ENCODE data around the gene ZNF609.
"Not testable (repeated sequence)": the region's sequence is repeated elsewhere in the genome, so short reads cannot be mapped to it uniquely, and the experiment has no call there.

Gene ZNF609

GRCh38 chr15:64586984-64587383 is 126.6 kb downstream of the ZNF609 start:
- no peak for DNase-seq

DNA sequence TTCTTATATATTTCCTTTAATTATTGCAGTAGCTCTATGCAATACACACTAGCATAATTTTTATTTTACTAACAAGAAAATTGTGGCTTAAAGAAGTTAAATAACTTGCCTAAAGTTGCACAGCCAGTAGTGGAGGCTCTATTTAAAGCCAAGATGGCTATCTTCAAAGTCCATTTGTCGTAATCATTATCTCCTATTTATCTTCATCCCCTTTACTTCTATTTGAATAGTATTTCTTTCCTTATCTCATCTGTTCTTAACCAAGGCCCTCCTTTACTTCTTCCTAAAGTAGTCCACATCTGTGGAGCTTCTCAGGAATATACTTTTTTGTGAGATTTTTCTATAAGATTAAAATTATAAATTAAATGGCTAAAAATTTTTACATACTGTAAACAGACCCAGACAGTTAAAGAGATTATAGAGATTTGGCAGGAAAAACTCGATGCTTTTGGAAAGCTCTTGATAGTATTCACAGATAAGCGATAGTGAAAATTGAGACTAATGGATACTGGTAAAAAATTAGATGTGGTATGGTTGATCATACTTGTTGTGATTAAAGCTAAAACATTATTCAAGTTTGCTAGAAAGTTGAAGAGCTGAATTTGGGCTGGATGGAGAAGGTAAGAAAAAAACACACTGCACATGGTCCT is 129.2 kb downstream of the ZNF609 start:
- DNase-seq, result no peak

DNA sequence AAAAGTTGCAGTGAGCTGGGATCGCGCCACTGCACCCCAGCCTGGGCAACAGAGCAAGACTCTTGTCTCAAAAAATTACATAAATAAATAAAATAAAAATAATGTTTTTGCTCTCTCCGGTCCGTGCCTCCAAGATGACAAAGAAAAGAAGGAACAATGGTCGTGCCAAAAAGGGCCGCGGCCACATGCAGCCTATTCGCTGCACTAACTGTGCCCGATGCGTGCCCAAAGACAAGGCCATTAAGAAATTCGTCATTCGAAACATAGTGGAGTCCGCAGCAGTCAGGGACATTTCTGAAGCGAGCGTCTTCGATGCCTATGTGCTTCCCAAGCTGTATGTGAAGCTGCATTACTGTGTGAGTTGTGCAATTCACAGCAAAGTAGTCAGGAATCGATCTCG is 132.5 kb downstream of the ZNF609 start:
- DNase-seq, result not testable (repeated sequence)

DNA sequence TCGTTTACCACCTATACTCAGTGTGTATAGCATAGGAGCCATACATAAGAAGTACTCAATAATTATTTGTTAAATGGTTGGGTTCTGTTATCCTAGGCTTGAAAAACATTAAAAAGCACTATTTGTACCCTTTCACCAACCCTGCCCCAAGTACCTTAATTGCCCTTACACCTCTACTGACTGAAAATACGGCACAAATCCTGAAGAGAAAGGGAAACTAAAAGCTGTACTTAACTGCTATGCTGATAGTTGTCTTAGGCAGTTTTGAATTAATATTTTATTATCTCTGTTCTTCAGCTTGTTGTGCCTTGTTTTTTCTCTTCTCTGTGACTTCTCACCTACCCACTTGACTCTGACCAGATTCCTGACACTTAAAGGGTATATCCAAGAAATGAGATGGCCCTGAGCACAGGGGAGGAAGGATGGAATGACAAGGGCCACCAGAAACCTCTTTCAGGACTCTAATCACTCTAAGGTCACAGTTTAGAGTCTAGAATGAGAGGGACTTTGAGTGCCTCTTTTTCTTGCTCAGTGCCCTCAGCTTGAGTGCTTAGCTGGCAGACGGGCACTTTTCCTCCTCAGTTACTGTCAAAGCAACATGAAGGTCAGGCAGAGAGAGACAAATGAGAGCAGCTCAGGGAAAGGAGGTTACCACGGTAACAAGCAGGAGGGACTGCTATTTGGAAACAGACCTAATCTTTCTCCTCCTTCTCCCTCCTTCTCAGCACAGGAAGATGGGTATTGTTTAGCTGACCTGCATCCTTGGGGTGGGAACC is 136.5 kb downstream of the ZNF609 start:
- DNase-seq, result no peak

GRCh38 chr15:64597477-64597822 is 137.1 kb downstream of the ZNF609 start:
- DNase-seq, result no peak

GRCh38 chr15:64599226-64599625 is 138.8 kb downstream of the ZNF609 start:
- DNase-seq, result no peak

DNA sequence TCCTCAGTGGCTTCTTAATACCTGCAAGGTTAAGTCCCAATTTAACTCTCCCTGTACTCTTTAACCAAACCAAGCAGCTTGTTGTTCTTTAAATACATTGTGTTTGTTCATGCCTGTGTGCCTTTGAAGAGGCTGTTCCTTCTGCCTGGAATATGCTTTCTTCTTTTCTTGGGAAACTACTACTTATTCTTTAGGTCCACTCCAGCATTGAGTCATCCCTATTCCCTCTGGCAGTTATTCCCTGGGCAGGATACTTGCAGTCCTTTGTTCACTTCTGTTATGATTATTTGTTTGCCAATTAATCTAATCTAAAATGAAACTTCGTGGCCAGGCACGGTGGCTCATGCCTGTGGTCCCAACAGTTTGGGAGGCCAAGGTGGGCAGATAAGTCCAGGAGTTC is 139.3 kb downstream of the ZNF609 start:
- DNase-seq, result no peak

DNA sequence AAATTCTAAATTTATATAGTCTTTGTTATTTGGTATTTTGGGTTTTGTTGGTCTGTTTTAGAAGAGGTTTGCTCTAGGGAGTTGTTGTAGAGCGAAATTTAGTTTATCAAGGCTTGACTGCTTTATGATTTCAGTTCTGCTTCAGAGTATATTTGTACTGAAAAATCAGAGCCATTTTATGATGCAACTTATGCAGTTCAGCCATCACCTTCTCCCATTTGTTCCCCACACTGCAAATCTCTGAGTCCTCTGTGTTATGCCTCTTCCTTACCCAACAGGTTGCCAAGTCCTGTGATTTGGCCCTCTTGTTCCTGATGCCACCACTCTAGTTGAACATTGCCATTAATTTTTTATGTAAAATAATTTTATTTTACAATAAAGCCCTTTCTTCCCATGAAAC is 140.4 kb downstream of the ZNF609 start:
- DNase-seq, result no peak

- no peak for DNase-seq
Observed at GRCh38 chr15:64604319-64604718, 143.9 kb downstream of the ZNF609 start.

- not testable (repeated sequence) for DNase-seq
Observed at GRCh38 chr15:64607416-64607815, 147.0 kb downstream of the ZNF609 start.

- no peak for DNase-seq
Observed at GRCh38 chr15:64610257-64610919, 150.0 kb downstream of the ZNF609 start.

DNA sequence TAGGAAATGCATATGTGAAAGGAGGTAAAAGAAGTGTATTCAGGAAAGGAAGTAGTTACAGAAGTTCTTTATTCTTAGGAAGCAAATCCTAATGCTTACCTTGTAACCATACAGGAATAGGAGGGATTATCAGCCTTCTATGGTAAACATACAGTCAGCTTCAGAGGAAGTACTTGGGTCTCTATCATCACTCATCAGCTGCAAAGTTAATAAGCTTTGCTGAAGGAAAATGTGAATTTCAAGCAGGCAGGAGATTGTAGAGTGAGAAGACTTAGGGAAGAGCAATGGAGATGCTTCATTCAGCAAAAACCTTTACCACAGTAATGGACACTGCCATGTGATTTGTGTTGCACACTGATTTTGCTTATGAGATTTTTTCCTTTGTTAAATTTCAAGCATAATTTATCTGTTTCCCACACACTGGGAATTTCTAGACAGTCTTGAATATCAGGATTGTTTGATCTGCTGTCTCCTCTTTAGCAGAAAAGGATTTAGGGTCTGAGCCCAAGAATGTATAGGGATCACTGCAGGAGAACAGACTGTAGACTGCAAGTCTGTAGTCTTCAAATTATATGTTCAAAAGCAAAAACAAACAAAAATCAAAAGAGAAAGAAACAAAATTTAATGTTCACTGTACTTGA is 150.8 kb downstream of the ZNF609 start:
- DNase-seq, result no peak

DNA sequence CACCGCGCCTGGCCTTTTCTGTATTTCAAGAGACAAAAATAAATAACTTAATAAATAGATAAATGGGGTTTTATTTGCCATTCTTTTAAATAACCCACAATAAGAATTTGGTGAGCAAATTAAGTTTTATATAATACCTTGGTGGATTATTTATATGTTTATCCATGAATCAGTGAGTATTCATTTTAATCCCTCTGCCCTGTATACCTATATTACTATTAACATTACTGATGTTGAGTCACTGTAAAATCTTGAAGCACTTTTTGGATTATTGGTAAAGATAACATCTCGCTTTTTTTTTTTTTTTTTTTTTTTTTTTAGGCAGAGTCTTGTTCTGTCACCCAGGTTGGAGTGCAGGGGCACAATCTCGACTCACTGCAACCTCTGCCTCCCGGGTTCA is 154.1 kb downstream of the ZNF609 start:
- DNase-seq, result no peak

DNA sequence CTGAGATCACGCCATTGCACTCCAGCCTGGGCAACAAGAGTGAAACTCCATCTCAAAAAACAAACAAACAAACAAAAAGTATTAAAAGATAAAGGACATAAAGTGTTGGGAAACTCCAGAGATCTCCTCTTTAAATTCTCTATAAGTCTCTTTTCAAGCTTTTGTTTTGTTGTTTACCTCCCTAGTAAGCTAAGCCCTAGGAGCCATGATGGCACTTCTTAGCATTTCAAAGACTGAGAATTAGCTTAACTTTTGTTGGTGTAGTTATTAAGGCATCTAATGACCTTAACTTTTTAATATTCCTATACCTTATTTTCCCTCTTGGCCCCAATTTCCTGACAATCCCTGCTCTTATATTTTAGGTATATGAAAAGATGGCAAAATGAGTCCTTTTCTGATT is 157.3 kb downstream of the ZNF609 start:
- no peak for DNase-seq

DNA sequence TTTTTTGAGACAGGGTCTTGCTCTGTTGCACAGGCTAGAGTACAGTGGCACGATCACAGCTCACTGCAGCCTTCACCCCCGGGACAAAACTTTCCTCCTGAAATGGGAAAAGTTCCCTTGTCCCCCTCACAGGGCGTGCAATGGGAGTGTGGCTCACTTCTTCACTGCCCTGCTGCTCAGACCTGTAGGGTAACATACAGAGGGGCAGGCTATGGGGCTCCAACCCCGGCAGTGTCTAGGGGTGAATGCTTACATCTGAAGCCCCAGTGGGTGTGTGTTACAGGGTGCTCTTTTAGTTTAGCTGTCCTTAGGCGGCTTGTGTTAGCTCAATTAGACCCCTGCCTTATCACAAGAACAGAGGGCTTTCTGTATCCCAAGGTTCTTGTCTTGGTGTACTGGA is 157.8 kb downstream of the ZNF609 start:
- no peak for DNase-seq

GRCh38 chr15:64618540-64618939 is 158.2 kb downstream of the ZNF609 start:
- no peak for DNase-seq

DNA sequence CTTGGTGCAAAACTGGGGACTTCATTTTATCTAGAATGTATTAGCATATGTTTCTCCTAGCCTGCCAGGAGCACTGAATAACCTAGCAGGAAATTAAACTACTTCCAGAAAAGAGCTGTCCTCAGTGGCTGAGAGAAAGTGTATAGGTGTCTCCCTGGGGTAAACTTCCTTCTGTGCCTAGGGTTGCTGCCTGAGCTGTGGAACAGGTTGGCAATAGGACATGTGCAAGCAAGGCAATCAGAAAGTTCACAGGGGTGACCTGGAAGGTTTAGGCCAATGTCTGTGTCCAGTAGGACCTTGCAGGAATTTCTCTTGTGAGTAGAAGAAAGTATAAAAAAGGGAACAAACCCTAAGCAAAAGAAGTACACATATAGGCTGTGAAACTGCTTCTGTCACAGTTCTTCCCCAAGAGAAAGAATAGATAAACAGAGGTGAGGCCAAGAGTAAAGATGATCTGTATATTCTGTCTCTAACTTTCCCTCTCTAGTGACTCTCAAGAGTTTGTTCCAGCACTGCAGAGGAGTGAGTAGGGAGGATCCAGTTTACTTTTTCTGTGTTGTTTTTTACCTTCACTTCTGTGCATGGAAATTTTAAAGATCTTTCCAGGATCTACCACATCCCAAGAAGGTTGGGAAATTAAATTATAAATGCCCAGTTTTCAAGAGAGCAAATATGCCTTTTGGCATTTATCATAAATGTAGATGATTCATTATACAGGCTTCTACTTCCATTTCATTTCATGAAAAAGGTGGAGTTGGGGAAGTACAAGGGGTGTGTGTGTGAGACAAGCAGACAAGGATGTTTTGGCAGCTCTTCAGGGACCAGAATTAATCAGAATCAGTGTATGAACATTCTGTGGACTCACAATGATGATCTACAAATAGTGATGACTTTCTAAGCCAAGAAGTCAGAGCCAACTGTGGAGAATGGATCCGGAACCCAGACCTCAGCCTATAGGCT is 159.8 kb downstream of the ZNF609 start:
- DNase-seq, result no peak

GRCh38 chr15:64621056-64621455 is 160.7 kb downstream of the ZNF609 start:
- no peak for DNase-seq

- DNase-seq, result no peak
Observed at GRCh38 chr15:64622410-64623260, 162.3 kb downstream of the ZNF609 start.

DNA sequence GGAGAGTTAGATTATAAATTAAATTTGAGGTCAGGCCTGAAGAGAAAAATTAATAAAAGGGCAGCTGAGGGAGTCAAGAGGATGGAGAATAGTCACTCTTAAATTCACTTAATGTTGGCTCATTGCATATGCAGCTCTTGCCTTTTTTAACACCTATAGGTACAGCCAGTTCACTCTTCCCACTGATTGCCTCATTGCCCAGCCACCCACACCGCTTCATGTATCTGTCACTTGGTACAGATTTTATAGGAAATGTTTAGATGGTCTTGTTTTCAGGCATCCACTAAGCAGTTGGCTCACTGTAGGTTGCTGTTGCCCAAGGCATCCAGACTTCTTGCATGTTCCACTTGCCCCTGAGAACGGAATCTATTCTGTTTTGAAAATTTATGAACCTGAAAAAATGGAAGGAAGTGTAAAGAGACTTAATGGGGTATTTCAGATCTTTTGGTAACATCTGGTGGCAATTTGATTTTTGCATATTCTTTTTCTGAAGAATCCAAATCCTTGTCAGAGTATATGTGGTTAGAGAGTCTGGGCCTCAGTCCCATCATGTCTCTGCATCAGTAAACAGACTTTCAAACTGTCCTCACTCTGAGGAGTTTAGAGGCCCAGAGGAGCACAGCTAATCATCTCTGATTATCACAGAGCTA is 163.1 kb downstream of the ZNF609 start:
- no peak for DNase-seq

DNA sequence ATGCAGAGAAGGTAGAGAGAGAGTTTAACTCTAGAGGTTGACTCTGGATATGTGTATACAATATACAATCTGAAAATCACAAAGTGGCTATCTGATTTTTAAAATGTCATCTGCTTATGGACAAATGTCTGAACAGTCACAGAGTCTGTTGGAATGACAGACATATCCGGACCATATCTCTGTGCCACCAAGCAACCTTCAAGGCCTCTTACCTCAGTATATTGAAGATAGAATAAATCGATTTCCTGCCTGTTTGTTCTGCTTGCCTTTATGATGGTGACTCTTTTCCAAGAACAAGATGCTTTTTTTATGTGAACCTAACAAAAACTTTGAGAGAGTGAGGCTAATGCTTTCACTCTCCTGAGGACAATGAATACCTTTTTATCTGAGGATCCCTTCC is 163.9 kb downstream of the ZNF609 start:
- DNase-seq, result no peak

Data from NCI-H1048 (cell line).